GM12875 (cell line): Measurements from ENCODE around the gene RNH1.

Source experiments
- H3K4me3 ChIP-seq: one replicate; pipeline ENCODE4 v1.5.1; 2011; ENCODE audit warnings: low read depth, low read length, control low read depth
- CTCF ChIP-seq: IDR thresholded peaks from 2 replicates; pipeline ENCODE4 v1.5.1; 2011; ENCODE audit warnings: low read depth, mild to moderate bottlenecking, control low read depth, inconsistent platforms, low read length, moderate library complexity, borderline replicate concordance; ENCODE audit not compliant: insufficient read depth

Gene RNH1

GRCh38 chr11:541433-541885 lies 34.4 kb upstream of the RNH1 start:
- no peak for TF ChIP-seq CTCF
- H3K4me3 ChIP-seq: no peak overlapping the region

- no peak overlapping the region for H3K4me3 ChIP-seq
- no peak for TF ChIP-seq CTCF
These were observed 33.8 kb upstream of the RNH1 start for GRCh38 chr11:540583-541432.

GRCh38 chr11:539971-540481 lies 33.0 kb upstream of the RNH1 start:
- no peak for TF ChIP-seq CTCF
- H3K4me3 ChIP-seq: no peak overlapping the region

- TF ChIP-seq CTCF: no peak
- no peak overlapping the region for H3K4me3 ChIP-seq
These were observed 31.5 kb upstream of the RNH1 start for GRCh38 chr11:538431-539051.

GRCh38 chr11:537622-538430 lies 30.8 kb upstream of the RNH1 start:
- no peak for TF ChIP-seq CTCF
- peak overlapping the region; percentile 53 for H3K4me3 ChIP-seq

- TF ChIP-seq CTCF: no peak
- H3K4me3 ChIP-seq: peak within 1 kb of the TSS; percentile 53
These were observed 30.0 kb upstream of the RNH1 start, which contains the start of gene LRRC56 for GRCh38 chr11:536841-537621. Gene LRRC56, plus strand, starts transcription at chr11:537527. Its CDS starts 3,158 bp downstream, at chr11:540685.
